ENCODE measurements around the gene FAM187B. TPM values are rescaled to one million over a fixed set of nuclear protein-coding genes. Genes with fewer than 3 reads are reported as not detected.

FAM187B gene
- total and polyA plus RNA-seq, 2 of the 4 experiments (the other 2 are of a cell fraction), result not detected

DNA sequence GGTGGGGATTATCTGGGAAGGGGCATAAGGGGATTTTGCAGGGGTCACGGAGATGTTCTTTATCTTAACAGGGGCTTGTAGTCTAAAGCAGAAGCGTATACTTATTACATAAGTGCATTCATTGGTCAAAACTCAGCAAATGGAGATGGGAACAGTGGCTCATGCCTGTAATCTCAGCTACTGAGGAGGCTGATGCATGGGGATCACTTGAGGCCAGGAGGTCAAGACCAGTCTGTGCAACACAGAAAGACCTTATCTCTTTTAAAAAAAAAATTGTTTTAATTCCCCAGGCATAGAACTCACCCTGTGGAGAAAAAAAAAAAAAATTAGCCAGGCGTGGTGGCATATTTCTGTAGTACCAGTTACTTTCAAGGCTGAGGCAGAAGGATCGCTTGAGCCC is 18.9 kb downstream of the FAM187B start:
- no peak overlapping the region for H4K8ac ChIP-seq (ENCODE audit: low read depth in 2 of 2, low read length in 2 of 2)
- no peak overlapping the region for H3K4ac ChIP-seq (ENCODE audit: low read depth, low read length)
- H3K9me1 ChIP-seq (ENCODE audit: insufficient read depth, low read length), result no peaks in the 10 kb centered on the region
- H4K91ac ChIP-seq (ENCODE audit: insufficient read depth, low read depth, low read length), result no peak overlapping the region
- H2BK15ac ChIP-seq (ENCODE audit: low read depth, low read length), result no peak overlapping the region
- no peaks in the 10 kb centered on the region for H3K4me1 ChIP-seq (ENCODE audit: control insufficient read depth, insufficient read depth, low read length)
- H2AK5ac ChIP-seq (ENCODE audit: low read depth, low read length), result no peak overlapping the region
- no peak overlapping the region for H2BK20ac ChIP-seq (ENCODE audit: low read depth, low read length)
- H3K36me3 ChIP-seq (ENCODE audit: control insufficient read depth, insufficient read depth, low read length), result no peaks in the 10 kb centered on the region
- H3K23ac ChIP-seq (ENCODE audit: low read depth, low read length), result no peak overlapping the region
- no peak overlapping the region for H3K4me3 ChIP-seq (ENCODE audit: insufficient read depth, low read depth, low read length)
- no peak overlapping the region for H2AFZ ChIP-seq (replicated peaks; ENCODE audit: low read length, poor library complexity)
- POLR2A ChIA-PET (ENCODE audit: unreplicated experiment), result no interaction called here
- no peak overlapping the region for H3K4me2 ChIP-seq (ENCODE audit: low read depth, low read length)
- no peaks in the 10 kb centered on the region for H3K79me1 ChIP-seq (ENCODE audit: low read depth in 1 of 2, low read length in 2 of 2)
- H2BK120ac ChIP-seq (ENCODE audit: low read depth, low read length), result no peak overlapping the region
- in situ Hi-C loops (cut with MboI; ENCODE audit: low sequenced_read_pairs) (no loop called here), intact Hi-C loops (cut with micrococcal nuclease) (no loop called here), dilution Hi-C loops (cut with HindIII; ENCODE audit: low sequenced_read_pairs, unreplicated experiment) (no loop called here)
- no peak overlapping the region for H2AK9ac ChIP-seq (replicated peaks; ENCODE audit: low read depth, low read length, poor library complexity)
- no peak overlapping the region for H3K14ac ChIP-seq (replicated peaks; ENCODE audit: low read depth, low read length)
- H3K27ac ChIP-seq (ENCODE audit: insufficient read depth, low read length), result no peak overlapping the region
- H4K20me1 ChIP-seq (ENCODE audit: insufficient read depth, low read length), result no peaks in the 10 kb centered on the region
- H3K9me3 ChIP-seq (ENCODE audit: control insufficient read depth, insufficient read depth, low read length), result no peaks in the 10 kb centered on the region
- no peak overlapping the region for H3K18ac ChIP-seq (ENCODE audit: low read depth, low read length)
- DNase-seq (no peak), ATAC-seq (ENCODE audit: low read depth) (no peak)
- no peak overlapping the region for H2BK5ac ChIP-seq (ENCODE audit: low read depth, low read length, poor library complexity, severe bottlenecking)
- TF ChIP-seq, protein P1, sequence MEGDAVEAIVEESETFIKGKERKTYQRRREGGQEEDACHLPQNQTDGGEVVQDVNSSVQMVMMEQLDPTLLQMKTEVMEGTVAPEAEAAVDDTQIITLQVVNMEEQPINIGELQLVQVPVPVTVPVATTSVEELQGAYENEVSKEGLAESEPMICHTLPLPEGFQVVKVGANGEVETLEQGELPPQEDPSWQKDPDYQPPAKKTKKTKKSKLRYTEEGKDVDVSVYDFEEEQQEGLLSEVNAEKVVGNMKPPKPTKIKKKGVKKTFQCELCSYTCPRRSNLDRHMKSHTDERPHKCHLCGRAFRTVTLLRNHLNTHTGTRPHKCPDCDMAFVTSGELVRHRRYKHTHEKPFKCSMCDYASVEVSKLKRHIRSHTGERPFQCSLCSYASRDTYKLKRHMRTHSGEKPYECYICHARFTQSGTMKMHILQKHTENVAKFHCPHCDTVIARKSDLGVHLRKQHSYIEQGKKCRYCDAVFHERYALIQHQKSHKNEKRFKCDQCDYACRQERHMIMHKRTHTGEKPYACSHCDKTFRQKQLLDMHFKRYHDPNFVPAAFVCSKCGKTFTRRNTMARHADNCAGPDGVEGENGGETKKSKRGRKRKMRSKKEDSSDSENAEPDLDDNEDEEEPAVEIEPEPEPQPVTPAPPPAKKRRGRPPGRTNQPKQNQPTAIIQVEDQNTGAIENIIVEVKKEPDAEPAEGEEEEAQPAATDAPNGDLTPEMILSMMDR (conservative IDR thresholded peaks at IDR 0.05; ENCODE audit: low read depth, low read length), result no peak
- TF ChIP-seq RCOR1 (IDR thresholded peaks at IDR 0.05; ENCODE audit: insufficient replicate concordance, low read length) (no peak), FOS (IDR thresholded peaks at IDR 0.05; ENCODE audit: low read depth, low read length) (no peak)
- BruUV-seq (replicated peaks), result no TSS peak
- no peak overlapping the region for H3K9ac ChIP-seq (ENCODE audit: low read depth, low read length)
- no peak overlapping the region for H4K5ac ChIP-seq (ENCODE audit: low read depth, low read length)
- WGBS, 2 experiments (ENCODE audit: extremely low coverage in 2 of 2, insufficient read length in 1 of 2), result no CpG with 5 or more reads among the region's 4 CpGs
- peaks cover 3% of the 10 kb centered on the region for H3K27me3 ChIP-seq (ENCODE audit: control insufficient read depth, insufficient read depth, low read length)
- no peak overlapping the region for H3K56ac ChIP-seq (ENCODE audit: extremely low read depth, insufficient read depth, low read length)
- CTCF ChIA-PET, result no interaction called here
